ENCODE results near the gene ANXA6. TPM values are rescaled to one million over a fixed set of nuclear protein-coding genes. Genes with fewer than 3 reads are reported as not detected.

Gene ANXA6
- total and polyA plus RNA-seq, 2 of the 4 experiments (the other 2 are of a cell fraction), result 355 to 610 TPM

- H3K9me1 ChIP-seq (ENCODE audit: insufficient read depth, low read length), result no peaks in the 10 kb centered on the region
- no peak overlapping the region for H3K18ac ChIP-seq (ENCODE audit: low read depth, low read length)
- dilution Hi-C loops (cut with HindIII; ENCODE audit: low sequenced_read_pairs, unreplicated experiment) (no loop called here), in situ Hi-C loops (cut with MboI; ENCODE audit: low sequenced_read_pairs) (no loop called here), intact Hi-C loops (cut with micrococcal nuclease) (no loop called here)
- no peaks in the 10 kb centered on the region for H3K79me1 ChIP-seq (ENCODE audit: low read depth in 1 of 2, low read length in 2 of 2)
- no TSS peak for BruUV-seq (replicated peaks)
- H3K4ac ChIP-seq (ENCODE audit: low read depth, low read length), result no peak overlapping the region
- H2AFZ ChIP-seq (replicated peaks; ENCODE audit: low read length, poor library complexity), result no peak overlapping the region
- no peak overlapping the region for H2BK120ac ChIP-seq (ENCODE audit: low read depth, low read length)
- H3K23ac ChIP-seq (ENCODE audit: low read depth, low read length), result no peak overlapping the region
- H4K20me1 ChIP-seq (ENCODE audit: insufficient read depth, low read length), result no peaks in the 10 kb centered on the region
- no CpG with 5 or more reads among the region's 5 CpGs for WGBS, 2 experiments (ENCODE audit: extremely low coverage in 2 of 2, insufficient read length in 1 of 2)
- H2BK15ac ChIP-seq (ENCODE audit: low read depth, low read length), result no peak overlapping the region
- DNase-seq (no peak), ATAC-seq (ENCODE audit: low read depth) (no peak)
- H3K27ac ChIP-seq (ENCODE audit: insufficient read depth, low read length), result no peak overlapping the region
- no peak overlapping the region for H3K56ac ChIP-seq (ENCODE audit: extremely low read depth, insufficient read depth, low read length)
- H4K8ac ChIP-seq (ENCODE audit: low read depth in 2 of 2, low read length in 2 of 2), result no peak overlapping the region
- no peaks in the 10 kb centered on the region for H3K4me1 ChIP-seq (ENCODE audit: control insufficient read depth, insufficient read depth, low read length)
- no peak overlapping the region for H2AK9ac ChIP-seq (replicated peaks; ENCODE audit: low read depth, low read length, poor library complexity)
- H3K27me3 ChIP-seq (ENCODE audit: control insufficient read depth, insufficient read depth, low read length), result peaks cover 6% of the 10 kb centered on the region
- no peak overlapping the region for H2BK5ac ChIP-seq (ENCODE audit: low read depth, low read length, poor library complexity, severe bottlenecking)
- H3K36me3 ChIP-seq (ENCODE audit: control insufficient read depth, insufficient read depth, low read length), result no peaks in the 10 kb centered on the region
- H3K4me3 ChIP-seq (ENCODE audit: insufficient read depth, low read depth, low read length), result no peak overlapping the region
- H4K91ac ChIP-seq (ENCODE audit: insufficient read depth, low read depth, low read length), result no peak overlapping the region
- CTCF ChIA-PET, result no interaction called here
- no peak overlapping the region for H3K9ac ChIP-seq (ENCODE audit: low read depth, low read length)
- peaks cover 3% of the 10 kb centered on the region; the same call in 1 of the 2 replicates for H3K9me3 ChIP-seq (ENCODE audit: control insufficient read depth, insufficient read depth, low read length)
- no peak overlapping the region for H3K14ac ChIP-seq (replicated peaks; ENCODE audit: low read depth, low read length)
- no peak overlapping the region for H2BK20ac ChIP-seq (ENCODE audit: low read depth, low read length)
- no peak overlapping the region for H3K4me2 ChIP-seq (ENCODE audit: low read depth, low read length)
- H4K5ac ChIP-seq (ENCODE audit: low read depth, low read length), result no peak overlapping the region
- POLR2A ChIA-PET (ENCODE audit: unreplicated experiment), result no interaction called here
- no peak overlapping the region for H2AK5ac ChIP-seq (ENCODE audit: low read depth, low read length)
- TF ChIP-seq CEBPB (IDR thresholded peaks at IDR 0.05; ENCODE audit: low read depth, low read length), result peak; percentile 23; the same call in 1 of the 2 replicates
- TF ChIP-seq SMC3 (IDR thresholded peaks at IDR 0.05; ENCODE audit: low read depth, low read length), result no peak
Measured at GRCh38 chr5:151195622-151196021, 38.0 kb upstream of the ANXA6 start.

All from IMR-90 (cell line).